SIG-M5 treated with dmso at 0.1 percent for 504 hours (cell line): ENCODE data around the gene STARD3.

Source experiments
- DNase-seq: peaks from one replicate; lab custom pipeline; 2025; ENCODE audit not compliant: unreplicated experiment; lab: John Stamatoyannopoulos, UW

Gene STARD3

GRCh38 chr17:39669897-39670735 lies 33.2 kb downstream of the STARD3 start:
- no peak for DNase-seq

- DNase-seq: no peak
These were observed 33.8 kb downstream of the STARD3 start for GRCh38 chr17:39670746-39671145.

DNA sequence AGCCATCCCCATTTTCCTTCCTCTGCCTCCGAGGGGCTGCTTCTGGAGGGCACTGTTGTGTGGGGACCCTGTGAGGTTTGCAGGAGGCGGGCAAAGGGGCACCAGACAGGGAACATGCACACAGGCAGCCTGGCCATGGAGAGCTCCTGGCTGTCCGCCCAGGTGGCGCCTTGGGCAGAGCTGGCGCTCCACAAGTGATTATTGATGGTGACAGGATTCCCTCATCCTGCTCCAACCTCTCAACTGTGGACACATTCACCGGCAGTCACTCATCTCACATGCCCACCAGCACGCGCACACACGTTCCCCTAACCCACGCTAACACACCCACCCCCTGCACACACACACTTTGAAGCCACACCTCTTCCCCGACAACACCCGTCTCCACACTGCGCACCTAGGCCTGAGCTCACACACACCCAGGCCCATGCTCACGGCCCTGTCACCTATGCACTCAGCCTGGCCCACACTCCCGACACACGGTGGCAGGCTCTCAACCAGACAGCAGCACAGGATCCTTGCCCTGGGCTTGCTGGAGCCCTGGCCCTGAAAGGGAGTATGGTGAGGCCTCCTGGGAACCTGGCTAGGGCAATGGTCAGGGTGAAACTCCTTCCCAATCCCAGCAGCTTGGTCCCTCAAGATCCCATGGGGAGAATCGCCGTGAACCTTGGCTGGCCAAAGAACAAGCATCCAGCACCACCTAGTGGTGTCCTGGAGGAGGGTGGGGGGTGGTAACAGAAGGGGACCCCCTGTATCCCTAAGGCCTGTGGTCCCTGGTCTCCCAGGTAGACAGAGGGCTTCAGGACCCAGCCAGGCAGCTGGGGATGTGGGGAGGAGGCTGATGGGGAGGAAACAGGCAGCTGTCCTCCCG lies 34.9 kb downstream of the STARD3 start:
- no peak for DNase-seq

- DNase-seq: no peak
These were observed 35.8 kb downstream of the STARD3 start for GRCh38 chr17:39672522-39673334.

GRCh38 chr17:39673335-39674081 lies 36.6 kb downstream of the STARD3 start:
- no peak for DNase-seq

GRCh38 chr17:39674179-39674578 lies 37.2 kb downstream of the STARD3 start:
- no peak for DNase-seq

GRCh38 chr17:39674702-39675389 lies 37.9 kb downstream of the STARD3 start:
- no peak for DNase-seq

DNA sequence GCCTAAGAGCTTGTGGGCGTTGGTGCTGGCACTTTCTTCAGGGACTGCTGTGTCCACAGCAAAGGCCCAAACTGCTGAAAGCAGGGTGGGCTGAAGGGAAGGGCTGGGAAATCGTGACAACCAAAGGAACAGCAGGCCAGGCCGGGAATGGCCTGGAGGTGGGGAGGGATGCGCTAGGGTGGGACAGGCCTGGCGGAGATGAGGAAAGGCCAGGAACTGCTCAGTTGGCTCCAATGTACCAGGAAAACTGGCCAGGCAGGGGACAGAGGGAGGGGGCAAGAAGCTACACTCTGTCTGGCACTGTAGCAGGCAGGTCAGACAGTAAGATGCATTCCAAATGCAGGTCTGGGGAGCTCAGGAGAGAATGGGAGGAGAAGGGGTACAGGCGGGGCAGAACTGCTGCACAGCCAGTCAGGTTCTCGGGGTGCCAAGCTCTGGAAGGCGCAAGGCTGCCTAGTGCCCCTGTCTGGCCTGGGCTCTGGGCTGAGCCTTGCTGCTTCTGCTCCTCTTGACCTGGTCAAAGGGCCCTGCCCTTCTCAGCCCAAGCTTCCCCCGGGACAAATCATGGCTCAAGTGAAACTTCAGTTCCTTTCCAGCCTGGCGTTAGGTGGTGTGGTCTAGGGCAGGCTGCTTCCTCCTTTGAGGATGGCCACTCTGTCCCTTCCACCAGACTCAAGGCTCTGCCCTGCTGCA lies 38.6 kb downstream of the STARD3 start:
- DNase-seq: no peak

GRCh38 chr17:39676198-39676819 lies 39.4 kb downstream of the STARD3 start:
- DNase-seq: no peak

GRCh38 chr17:39677072-39677471 lies 40.1 kb downstream of the STARD3 start:
- no peak for DNase-seq

DNA sequence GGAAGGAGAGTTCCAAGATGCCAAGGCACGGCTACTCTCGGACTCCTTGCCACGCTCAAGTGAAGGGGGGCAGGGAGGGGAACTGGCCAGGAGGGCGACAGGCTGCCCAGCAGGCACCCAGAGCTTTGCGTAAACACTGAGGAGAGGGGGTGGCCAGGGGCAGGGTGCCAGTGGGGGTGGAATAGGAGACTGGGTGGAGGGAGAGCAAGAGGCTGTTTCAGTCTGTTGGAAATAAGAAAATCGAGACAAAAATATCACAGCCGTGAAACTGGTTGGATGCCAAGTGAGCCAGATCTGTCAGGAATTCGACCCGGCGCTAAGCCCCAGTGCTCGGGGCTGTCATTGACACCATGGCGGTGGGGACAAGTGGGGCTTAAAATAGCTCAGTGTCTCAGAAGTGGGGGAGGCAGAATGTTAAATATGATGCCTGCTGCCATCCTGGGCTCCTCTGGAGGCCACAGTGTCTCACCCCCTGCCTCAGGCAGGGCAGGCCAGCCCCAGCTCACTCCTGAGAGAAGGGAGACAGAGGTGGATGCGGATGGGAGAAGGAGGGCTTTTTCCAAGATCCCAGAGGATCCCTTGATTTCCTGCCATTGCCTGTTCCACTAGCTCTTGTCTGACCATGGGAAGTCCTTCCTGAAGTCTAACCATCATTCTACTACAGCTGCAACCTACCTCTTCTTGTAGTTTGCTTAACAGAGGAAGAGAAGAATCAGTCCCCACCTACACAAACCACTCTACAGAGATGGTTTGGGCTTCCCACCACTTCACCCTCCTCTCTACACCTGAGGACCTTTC lies 40.8 kb downstream of the STARD3 start:
- DNase-seq: no peak

DNA sequence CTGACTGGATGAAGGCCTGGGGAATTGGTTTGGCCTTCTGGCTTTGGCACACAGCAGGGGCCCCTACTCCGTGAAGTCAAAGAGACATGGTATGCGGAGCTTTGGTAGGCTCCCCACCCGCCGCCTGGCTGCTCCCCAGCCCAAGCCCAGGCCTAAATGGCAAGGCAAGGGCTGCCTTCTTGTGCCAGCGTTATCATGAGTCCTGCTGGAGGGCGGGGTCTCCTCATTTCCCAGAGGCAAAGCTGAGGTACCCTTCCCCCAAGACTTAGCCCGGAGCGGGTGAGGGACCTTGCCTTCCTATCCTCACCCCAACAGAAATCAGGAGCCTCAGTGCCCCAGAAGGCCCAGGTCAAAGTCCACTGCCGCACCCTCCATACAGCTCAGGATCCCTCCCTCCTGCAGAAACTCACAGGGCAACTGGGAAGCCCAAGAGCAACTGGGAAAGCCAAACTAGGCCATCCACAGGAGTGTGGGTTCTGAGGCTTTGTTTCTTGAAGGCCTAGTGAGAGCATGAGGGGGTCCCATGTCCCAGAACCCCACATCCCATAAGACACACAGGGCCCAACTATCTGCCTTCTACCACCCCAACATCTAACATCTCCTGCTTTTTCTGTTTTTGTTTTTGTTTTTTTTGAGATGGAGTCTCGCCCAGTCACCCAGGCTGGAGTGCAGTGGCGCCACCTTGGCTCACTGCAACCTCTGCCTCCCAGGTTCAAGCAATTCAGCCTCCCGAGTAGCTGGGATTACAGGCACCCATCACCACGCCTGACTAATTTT lies 41.6 kb downstream of the STARD3 start:
- DNase-seq: no peak

DNA sequence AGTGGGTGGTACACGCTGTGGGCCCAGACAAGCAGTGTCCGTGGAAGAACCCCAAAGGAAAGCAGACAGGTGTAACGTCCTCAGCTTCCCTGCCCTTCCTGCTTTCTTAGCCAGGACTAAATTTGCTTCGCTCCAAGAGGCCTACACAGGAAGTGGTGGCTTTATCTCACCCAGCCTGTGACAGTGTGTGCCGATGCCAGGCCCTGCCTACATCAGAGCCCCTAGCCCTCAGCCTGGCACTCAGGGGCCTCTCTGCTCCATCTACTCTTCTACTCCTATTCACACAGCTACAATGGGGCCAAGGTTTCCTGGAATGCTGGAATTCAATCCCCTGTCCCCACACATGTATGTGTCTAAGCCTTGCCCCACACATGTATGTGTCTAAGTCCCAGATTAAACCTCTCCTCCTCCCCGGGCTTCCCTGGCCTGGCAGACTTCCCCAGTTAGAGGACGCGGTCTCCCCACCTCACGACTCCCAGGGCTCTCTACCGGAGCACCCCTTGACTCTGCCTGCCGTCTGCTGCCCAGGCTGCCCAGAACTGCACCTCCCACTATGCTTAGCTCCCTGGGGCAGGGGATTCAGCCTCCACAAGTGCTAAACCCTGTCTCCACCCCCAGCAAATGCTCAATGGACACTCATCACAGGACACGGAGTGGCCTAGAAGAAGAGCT lies 42.7 kb downstream of the STARD3 start:
- no peak for DNase-seq

DNA sequence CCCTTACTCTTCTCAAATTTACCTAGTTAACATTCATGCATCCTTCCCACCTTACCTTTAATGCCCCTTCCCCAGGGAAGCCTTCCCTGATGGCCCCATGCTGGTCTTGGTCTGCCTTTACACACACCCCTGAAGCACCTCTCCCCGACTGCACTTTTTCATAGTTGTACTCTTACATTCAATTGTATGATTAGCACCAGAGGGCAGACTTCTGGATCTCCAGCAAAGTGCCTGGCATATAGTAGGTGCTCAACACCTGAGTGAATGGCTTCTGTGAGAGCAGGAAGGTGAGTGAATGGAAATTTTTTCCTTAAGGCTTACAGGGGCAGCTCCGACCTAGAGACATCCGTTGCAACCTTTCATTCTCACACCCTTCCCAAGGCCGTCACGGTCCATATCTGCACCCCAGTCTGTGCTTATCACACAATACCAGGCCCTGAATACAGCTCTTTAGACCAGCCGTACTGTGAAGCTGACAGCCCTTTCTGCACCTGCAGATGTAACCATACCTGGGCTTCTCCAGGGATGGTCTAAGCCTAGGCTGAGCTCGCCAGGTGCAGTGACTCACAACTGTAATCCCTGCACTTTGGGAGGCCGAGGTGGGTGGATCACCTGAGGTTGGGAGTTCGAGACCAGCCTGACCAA lies 46.5 kb downstream of the STARD3 start:
- no peak for DNase-seq

GRCh38 chr17:39684369-39685192 lies 47.6 kb downstream of the STARD3 start:
- no peak for DNase-seq
